ENCODE data around the gene TMPRSS11E.
"Not testable (repeated sequence)": the region's sequence is repeated elsewhere in the genome, so short reads cannot be mapped to it uniquely, and the experiment has no call there.

Gene TMPRSS11E

DNA sequence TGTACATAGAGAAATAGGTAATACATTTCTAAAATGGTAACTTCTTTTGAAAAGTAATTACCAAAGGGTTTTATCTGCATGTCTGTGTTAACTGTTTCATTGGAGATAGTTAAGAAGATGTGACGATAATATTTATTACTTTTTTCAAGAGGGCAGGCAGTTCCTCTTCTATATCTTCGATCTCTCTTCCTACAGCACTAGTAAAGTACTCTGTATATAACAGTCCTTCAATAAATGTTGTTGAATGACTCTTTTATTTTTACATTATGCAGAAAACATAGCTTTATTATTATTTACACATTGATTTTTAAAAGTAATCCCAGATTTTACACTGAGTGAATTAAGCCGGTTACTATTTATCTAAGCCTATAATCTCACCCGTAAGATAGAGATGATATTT lies 51.8 kb downstream of the TMPRSS11E start:
- TF ChIP-seq, protein P1, sequence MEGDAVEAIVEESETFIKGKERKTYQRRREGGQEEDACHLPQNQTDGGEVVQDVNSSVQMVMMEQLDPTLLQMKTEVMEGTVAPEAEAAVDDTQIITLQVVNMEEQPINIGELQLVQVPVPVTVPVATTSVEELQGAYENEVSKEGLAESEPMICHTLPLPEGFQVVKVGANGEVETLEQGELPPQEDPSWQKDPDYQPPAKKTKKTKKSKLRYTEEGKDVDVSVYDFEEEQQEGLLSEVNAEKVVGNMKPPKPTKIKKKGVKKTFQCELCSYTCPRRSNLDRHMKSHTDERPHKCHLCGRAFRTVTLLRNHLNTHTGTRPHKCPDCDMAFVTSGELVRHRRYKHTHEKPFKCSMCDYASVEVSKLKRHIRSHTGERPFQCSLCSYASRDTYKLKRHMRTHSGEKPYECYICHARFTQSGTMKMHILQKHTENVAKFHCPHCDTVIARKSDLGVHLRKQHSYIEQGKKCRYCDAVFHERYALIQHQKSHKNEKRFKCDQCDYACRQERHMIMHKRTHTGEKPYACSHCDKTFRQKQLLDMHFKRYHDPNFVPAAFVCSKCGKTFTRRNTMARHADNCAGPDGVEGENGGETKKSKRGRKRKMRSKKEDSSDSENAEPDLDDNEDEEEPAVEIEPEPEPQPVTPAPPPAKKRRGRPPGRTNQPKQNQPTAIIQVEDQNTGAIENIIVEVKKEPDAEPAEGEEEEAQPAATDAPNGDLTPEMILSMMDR (IDR thresholded peaks at IDR 0.05; ENCODE audit: control insufficient read depth, insufficient read depth, low read depth, low read length, missing control alignments): no peak
- no peak for DNase-seq (ENCODE audit: low read depth)
- H3K4me3 ChIP-seq (ENCODE audit: control insufficient read depth, low read depth, low read length): no peak overlapping the region

DNA sequence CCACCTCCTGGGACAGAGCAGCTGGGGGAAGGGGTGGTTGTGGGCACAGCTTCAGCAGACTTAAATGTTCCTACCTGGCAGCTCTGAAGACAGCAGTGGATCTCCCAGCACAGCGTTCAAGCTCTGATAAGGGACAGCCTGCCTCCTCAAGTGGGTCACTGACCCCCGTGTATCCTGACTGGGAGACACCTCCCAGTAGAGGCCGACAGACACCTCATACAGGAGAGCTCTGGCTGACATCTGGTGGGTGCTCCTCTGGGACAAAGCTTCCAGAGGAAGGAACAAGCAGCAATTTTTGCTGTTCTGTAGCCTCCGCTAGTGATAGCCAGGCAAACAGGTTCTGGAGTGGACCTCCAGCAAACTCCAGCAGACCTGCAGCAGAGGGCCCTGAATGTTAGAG lies 56.2 kb downstream of the TMPRSS11E start:
- DNase-seq (ENCODE audit: low read depth): not testable (repeated sequence)

GRCh38 chr4:68504836-68505235 lies 57.6 kb downstream of the TMPRSS11E start:
- not testable (repeated sequence) for DNase-seq (ENCODE audit: low read depth)

More for the DNA sequence above, 56.2 kb downstream of the TMPRSS11E start:
- H3K4me3 ChIP-seq (ENCODE audit: control insufficient read depth, low read depth, low read length): not testable (repeated sequence)

DNA sequence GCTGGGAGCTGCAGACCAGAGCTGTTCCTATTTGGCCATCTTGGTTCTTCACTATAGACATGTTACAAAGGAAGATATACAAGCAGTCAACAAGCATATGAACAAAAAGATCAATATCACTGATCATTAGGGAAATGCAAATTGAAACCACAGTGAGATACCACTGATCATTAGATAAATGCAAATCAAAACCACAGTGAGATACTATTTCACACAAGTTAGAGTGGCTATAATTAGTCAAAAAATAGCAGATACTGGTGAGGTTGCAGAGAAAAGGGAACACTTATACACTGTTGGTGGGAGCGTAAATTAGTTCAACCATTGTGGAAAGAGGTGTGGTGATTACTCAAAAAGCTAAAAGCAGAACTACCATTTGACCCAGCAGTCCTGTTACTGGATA lies 58.2 kb downstream of the TMPRSS11E start:
- DNase-seq (ENCODE audit: low read depth); H3K4me3 ChIP-seq (ENCODE audit: control insufficient read depth, low read depth, low read length): not testable (repeated sequence)

More at GRCh38 chr4:68504836-68505235, 57.6 kb downstream of the TMPRSS11E start:
- H3K4me3 ChIP-seq (ENCODE audit: control insufficient read depth, low read depth, low read length): not testable (repeated sequence)

DNA sequence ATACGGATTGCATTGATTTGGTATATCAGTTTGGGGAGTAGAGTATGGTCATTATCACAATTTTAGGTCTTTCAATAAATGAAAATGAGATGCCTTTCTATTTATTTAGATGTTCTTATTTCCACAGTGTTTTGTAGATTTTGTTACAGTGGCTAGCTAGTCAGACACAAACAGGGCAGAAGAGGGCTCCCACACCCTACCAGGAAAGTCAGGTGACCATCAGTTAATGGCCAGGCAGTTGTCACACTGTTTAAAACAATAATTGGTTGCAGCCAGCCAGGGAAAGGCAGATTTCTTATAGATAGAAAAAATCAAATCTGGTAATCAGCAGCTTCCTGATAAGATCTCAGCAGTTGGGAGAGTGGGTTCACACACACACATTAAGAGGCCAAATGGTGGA lies 71.6 kb downstream of the TMPRSS11E start:
- no peak for DNase-seq (ENCODE audit: low read depth)
- H3K4me3 ChIP-seq (ENCODE audit: control insufficient read depth, low read depth, low read length): no peak overlapping the region
- TF ChIP-seq, protein P1 (IDR thresholded peaks at IDR 0.05; ENCODE audit: control insufficient read depth, insufficient read depth, low read depth, low read length, missing control alignments): no peak

DNA sequence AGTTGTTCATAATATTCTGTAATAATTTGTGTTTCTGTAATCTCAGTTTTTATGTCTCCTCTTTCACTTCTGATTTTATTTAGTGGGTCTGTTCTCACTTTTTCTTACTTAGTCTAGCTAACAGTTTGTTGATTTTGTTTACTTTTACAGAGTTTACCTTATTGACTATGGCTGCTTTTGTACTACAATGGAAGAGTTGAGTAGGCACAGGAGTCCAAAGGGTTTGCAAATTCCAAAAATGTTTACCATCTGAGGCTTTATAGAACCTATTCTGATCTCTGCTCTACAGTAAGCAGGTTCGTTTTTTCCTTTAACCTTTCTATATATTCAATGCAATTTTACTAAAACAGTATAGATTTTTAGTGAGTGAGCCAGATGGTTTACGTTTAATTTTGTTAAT lies 73.7 kb downstream of the TMPRSS11E start:
- no peak for DNase-seq (ENCODE audit: low read depth)
- no peak overlapping the region for H3K4me3 ChIP-seq (ENCODE audit: control insufficient read depth, low read depth, low read length)
- TF ChIP-seq, protein P1 (IDR thresholded peaks at IDR 0.05; ENCODE audit: control insufficient read depth, insufficient read depth, low read depth, low read length, missing control alignments): no peak

DNA sequence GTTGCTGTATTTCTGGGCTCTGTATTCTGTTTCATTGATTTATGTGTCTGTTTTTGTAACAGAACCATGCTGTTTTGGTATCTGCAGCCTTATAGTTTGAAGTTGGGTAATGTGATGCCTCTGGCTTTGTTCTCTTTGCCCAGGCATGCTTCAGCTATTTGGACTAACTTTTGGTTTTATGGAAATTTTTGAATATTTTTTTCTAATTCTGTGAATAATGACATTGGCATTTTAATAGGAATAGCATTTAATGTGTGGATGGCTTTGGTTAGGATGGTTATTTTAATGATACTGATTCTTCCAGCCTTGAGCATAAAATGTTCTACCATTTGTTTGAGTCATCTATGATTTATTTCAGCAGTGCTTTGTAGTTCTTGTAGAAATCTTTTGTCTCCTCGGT lies 75.0 kb downstream of the TMPRSS11E start:
- H3K4me3 ChIP-seq (ENCODE audit: control insufficient read depth, low read depth, low read length); DNase-seq (ENCODE audit: low read depth): not testable (repeated sequence)

GRCh38 chr4:68535974-68536373 lies 88.7 kb downstream of the TMPRSS11E start:
- H3K4me3 ChIP-seq (ENCODE audit: control insufficient read depth, low read depth, low read length): no peak overlapping the region
- no peak for DNase-seq (ENCODE audit: low read depth)
- TF ChIP-seq, protein P1 (IDR thresholded peaks at IDR 0.05; ENCODE audit: control insufficient read depth, insufficient read depth, low read depth, low read length, missing control alignments): no peak

DNA sequence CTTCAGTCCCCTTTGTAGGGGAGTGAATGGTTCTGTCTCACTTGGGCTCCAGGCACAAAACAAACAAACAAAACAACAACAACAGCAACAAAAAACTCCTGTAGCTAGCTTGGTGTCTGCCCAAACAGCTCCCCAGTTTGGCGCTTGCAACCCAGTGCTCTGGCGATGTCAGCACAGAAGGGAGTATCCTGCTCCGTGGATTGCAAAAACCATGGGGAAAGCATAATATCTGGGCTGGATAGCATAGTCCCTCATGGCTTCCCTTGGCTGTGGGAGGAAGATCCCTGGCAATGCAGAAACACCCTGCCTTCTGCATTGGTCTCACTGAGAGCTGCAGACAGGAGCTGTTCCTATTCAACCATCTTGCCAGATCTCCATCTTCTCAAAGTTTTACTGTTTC lies 89.1 kb downstream of the TMPRSS11E start:
- TF ChIP-seq, protein P1 (IDR thresholded peaks at IDR 0.05; ENCODE audit: control insufficient read depth, insufficient read depth, low read depth, low read length, missing control alignments): no peak
- no peak overlapping the region for H3K4me3 ChIP-seq (ENCODE audit: control insufficient read depth, low read depth, low read length)
- DNase-seq (ENCODE audit: low read depth): no peak

DNA sequence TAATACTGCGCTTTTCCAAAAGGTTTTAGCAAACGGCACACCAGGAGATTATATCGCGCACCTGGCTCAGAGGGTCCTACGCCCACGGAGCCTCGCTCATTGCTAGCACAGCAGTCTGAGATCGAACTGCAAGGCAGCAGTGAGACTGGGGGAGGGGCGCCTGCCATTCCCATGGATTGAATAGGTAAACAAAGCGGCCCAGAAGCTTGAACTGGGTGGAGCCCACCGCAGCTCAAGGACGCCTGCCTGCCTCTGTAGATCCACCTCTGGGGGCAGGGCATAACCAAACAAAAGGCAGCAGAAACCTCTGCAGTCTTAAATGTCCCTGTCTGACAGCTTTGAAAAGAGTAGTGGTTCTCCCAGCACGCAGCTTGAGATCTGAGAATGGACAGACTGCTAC lies 95.5 kb downstream of the TMPRSS11E start:
- DNase-seq (ENCODE audit: low read depth); H3K4me3 ChIP-seq (ENCODE audit: control insufficient read depth, low read depth, low read length): not testable (repeated sequence)
